HepG2 (cell line): ENCODE measurements around the gene SF3B5. TPM values are rescaled to one million over a fixed set of nuclear protein-coding genes. Genes with fewer than 3 reads are reported as not detected.

ENCODE experiments used
- CBX5 ChIP-seq: sonication (generic); formaldehyde crosslinking; IDR thresholded peaks from 2 replicates; pipeline ENCODE4 v1.4.0; 2020; ENCODE audit warnings: missing genetic modification reagents, borderline replicate concordance
- DNMT3B ChIP-seq: conservative IDR thresholded peaks from 2 replicates; pipeline ENCODE4 v1.6.1; 2016; ENCODE audit warnings: missing biosample characterization, control low read depth
- FOXK1 ChIP-seq: sonication (generic); formaldehyde crosslinking; IDR thresholded peaks from 2 replicates; pipeline ENCODE4 v1.4.0; 2020; ENCODE audit warnings: low read depth, missing genetic modification reagents, borderline replicate concordance
- KLF12 ChIP-seq: sonication (generic); formaldehyde crosslinking; IDR thresholded peaks from 2 replicates; pipeline ENCODE4 v1.4.0; 2020; ENCODE audit warnings: missing genetic modification reagents, borderline replicate concordance
- MATR3 ChIP-seq: sonication (generic); formaldehyde crosslinking; IDR thresholded peaks from 2 replicates; pipeline ENCODE4 v1.4.0; 2020; ENCODE audit warnings: missing genetic modification reagents
- MEF2D ChIP-seq: sonication (generic); formaldehyde crosslinking; IDR thresholded peaks from 2 replicates; pipeline ENCODE4 v1.5.1; 2020; ENCODE audit warnings: mild to moderate bottlenecking, missing genetic modification reagents
- RBM22 ChIP-seq: fragments of 200-400 bp; formaldehyde crosslinking; optimal IDR thresholded peaks from 2 replicates; pipeline ENCODE3; 2017; ENCODE audit warnings: mild to moderate bottlenecking, low read length, moderate library complexity
- RCOR2 ChIP-seq: IDR thresholded peaks from 2 replicates; pipeline ENCODE4 v1.6.1; 2016; ENCODE audit warnings: missing biosample characterization, missing genetic modification reagents
- TMF1 ChIP-seq: sonication (generic); formaldehyde crosslinking; IDR thresholded peaks from 2 replicates; pipeline ENCODE4 v1.8.1; 2022; ENCODE audit warnings: low read depth, missing genetic modification reagents
- ZBTB8A ChIP-seq: sonication (generic); formaldehyde crosslinking; IDR thresholded peaks from 2 replicates; pipeline ENCODE4 v1.4.0; 2020; ENCODE audit warnings: mild to moderate bottlenecking, low read depth, missing genetic modification reagents, borderline replicate concordance
- ZNF101 ChIP-seq: sonication (generic); formaldehyde crosslinking; IDR thresholded peaks from 2 replicates; pipeline ENCODE4 v1.4.0; 2020; ENCODE audit warnings: mild to moderate bottlenecking, low read depth, missing genetic modification reagents, borderline replicate concordance
- ZNF17 ChIP-seq: sonication (generic); formaldehyde crosslinking; IDR thresholded peaks from 2 replicates; pipeline ENCODE4 v1.5.0; 2020; ENCODE audit warnings: mild to moderate bottlenecking, missing genetic modification reagents
- ZNF34 ChIP-seq: sonication (generic); formaldehyde crosslinking; IDR thresholded peaks from 2 replicates; pipeline ENCODE4 v1.4.0; 2020; ENCODE audit warnings: mild to moderate bottlenecking, missing genetic modification reagents, borderline replicate concordance
- ZNF572 ChIP-seq: sonication (generic); formaldehyde crosslinking; IDR thresholded peaks from 2 replicates; pipeline ENCODE4 v1.5.1; 2020; ENCODE audit warnings: mild to moderate bottlenecking, missing genetic modification reagents
- ZNF674 ChIP-seq: sonication (generic); formaldehyde crosslinking; IDR thresholded peaks from 2 replicates; pipeline ENCODE4 v1.5.0; 2020; ENCODE audit warnings: low read depth, mild to moderate bottlenecking, missing genetic modification reagents
- ZNF776 ChIP-seq: sonication (generic); formaldehyde crosslinking; IDR thresholded peaks from 2 replicates; pipeline ENCODE4 v1.4.0; 2020; ENCODE audit warnings: mild to moderate bottlenecking, missing genetic modification reagents
- polyA plus RNA-seq, 8 experiments: library from polyadenylated mRNA; depleted of rRNA in 3 of 8; stranded (reverse) in 7 of 8; unstranded in 1 of 8; fragments of >200 nt; fragmentation: Illumina TruSeq in 4 of 8; extraction: Trizol in 4 of 8; gene quantifications; 2 replicates each; pipeline versions ENCODE4 v1.2.1 to v1.2.3, GENCODE V29; 2011 to 2016; ENCODE audit warnings: low read depth in 4 of 8, missing spikeins in 1 of 8, mixed read lengths in 1 of 8; ENCODE audit not compliant: insufficient read depth in 1 of 8
- total RNA-seq, 5 experiments: library from RNA; depleted of rRNA; stranded (reverse); fragments of >200 nt; fragmentation: Illumina TruSeq; extraction: Trizol; gene quantifications; 2 replicates each; pipeline ENCODE4 v1.2.3, GENCODE V29; 2016; ENCODE audit warnings: low read depth in 1 of 5
- TF ChIP-seq, protein P1 (sequence below): sonication (generic); formaldehyde crosslinking; IDR thresholded peaks from 2 replicates; pipeline ENCODE4 v1.8.1; 2023; ENCODE audit warnings: missing genetic modification reagents, mild to moderate bottlenecking, borderline replicate concordance
- TF ChIP-seq, protein P2 (sequence below): sonication (generic); formaldehyde crosslinking; IDR thresholded peaks from 2 replicates; pipeline ENCODE4 v1.4.0; 2020; ENCODE audit warnings: missing genetic modification reagents
- TF ChIP-seq, protein P3 (sequence below): sonication (generic); formaldehyde crosslinking; IDR thresholded peaks from 2 replicates; pipeline ENCODE4 v1.4.0; 2020; ENCODE audit warnings: missing genetic modification reagents, low read depth, mild to moderate bottlenecking, borderline replicate concordance
- TF ChIP-seq, protein P4 (sequence below): sonication (generic); formaldehyde crosslinking; IDR thresholded peaks from 2 replicates; pipeline ENCODE4 v1.5.1; 2020; ENCODE audit warnings: mild to moderate bottlenecking, missing genetic modification reagents, borderline replicate concordance
- TF ChIP-seq, protein P5 (sequence below): IDR thresholded peaks from 2 replicates; pipeline ENCODE4 v1.6.1; 2016; ENCODE audit warnings: mild to moderate bottlenecking, missing biosample characterization, missing genetic modification reagents
- TF ChIP-seq, protein P6 (sequence below): IDR thresholded peaks from 2 replicates; pipeline ENCODE4 v1.6.1; 2018; ENCODE audit warnings: missing genetic modification reagents, mild to moderate bottlenecking, missing compliant biosample characterization
- TF ChIP-seq, protein P7 (sequence below): sonication (generic); formaldehyde crosslinking; IDR thresholded peaks from 2 replicates; pipeline ENCODE4 v1.5.0; 2020; ENCODE audit warnings: missing genetic modification reagents

The SF3B5 gene
- total and polyA plus RNA-seq, 2 of the 13 experiments (the other 11 are each of a cell fraction or from before 2014, with no cell fraction given) = 263 to 292 TPM

DNA sequence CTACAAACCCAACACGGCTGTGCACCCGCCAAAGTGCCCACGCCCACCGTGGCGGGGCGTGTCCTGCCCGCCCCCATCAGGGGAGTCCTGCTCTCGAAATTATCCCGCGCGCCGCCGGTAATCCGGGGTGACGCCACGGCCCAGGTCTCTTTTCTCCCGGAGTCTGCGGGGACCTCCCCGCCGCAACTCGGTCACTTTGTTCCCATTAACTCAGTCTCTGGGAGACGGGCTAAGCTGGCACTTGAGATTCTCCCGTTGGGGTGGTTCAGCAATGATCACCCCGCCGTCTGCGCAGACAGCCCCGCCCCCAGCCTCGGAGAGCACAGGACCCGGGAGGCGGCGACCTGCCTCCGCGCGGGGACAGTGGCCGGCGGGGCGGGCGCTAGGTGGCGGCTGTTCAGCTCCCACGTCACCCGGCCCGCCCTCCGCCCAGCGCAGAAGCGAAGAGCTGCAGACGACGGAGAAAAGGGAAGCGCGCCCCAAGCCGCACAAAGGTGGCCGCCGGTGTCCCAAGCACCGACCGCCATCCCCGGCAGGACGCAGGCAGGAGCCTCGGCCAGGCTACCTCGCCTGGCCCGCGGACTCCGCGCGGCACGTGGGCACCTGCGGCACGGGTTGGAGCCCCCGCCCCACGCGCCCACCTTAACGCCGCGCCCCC lies 31.5 kb downstream of the SF3B5 start (continued):
- TF ChIP-seq, protein P1, sequence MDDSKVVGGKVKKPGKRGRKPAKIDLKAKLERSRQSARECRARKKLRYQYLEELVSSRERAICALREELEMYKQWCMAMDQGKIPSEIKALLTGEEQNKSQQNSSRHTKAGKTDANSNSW = no peak
- TF ChIP-seq DNMT3B (CRISPR knock-in tag) = 0 out of 2 replicates have a peak, but pooled peaks have one; percentile 61
- TF ChIP-seq, protein P2, sequence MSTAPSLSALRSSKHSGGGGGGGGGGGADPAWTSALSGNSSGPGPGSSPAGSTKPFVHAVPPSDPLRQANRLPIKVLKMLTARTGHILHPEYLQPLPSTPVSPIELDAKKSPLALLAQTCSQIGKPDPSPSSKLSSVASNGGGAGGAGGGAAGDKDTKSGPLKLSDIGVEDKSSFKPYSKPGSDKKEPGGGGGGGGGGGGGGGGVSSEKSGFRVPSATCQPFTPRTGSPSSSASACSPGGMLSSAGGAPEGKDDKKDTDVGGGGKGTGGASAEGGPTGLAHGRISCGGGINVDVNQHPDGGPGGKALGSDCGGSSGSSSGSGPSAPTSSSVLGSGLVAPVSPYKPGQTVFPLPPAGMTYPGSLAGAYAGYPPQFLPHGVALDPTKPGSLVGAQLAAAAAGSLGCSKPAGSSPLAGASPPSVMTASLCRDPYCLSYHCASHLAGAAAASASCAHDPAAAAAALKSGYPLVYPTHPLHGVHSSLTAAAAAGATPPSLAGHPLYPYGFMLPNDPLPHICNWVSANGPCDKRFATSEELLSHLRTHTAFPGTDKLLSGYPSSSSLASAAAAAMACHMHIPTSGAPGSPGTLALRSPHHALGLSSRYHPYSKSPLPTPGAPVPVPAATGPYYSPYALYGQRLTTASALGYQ = no peak
- TF ChIP-seq ZNF572 (CRISPR knock-in tag) = no peak
- TF ChIP-seq, protein P3, sequence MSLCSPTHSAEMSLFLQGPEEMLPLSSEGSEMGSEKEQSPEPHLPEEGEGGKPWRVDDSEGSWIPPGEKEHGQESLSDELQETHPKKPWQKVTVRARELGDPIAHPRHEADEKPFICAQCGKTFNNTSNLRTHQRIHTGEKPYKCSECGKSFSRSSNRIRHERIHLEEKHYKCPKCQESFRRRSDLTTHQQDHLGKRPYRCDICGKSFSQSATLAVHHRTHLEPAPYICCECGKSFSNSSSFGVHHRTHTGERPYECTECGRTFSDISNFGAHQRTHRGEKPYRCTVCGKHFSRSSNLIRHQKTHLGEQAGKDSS (CRISPR knock-in tag) = 0 out of 2 replicates have a peak, but pooled peaks have one; percentile 11
- no peak for TF ChIP-seq ZNF674 (CRISPR knock-in tag)
- no peak for TF ChIP-seq CBX5 (CRISPR knock-in tag)
- TF ChIP-seq, protein P4, sequence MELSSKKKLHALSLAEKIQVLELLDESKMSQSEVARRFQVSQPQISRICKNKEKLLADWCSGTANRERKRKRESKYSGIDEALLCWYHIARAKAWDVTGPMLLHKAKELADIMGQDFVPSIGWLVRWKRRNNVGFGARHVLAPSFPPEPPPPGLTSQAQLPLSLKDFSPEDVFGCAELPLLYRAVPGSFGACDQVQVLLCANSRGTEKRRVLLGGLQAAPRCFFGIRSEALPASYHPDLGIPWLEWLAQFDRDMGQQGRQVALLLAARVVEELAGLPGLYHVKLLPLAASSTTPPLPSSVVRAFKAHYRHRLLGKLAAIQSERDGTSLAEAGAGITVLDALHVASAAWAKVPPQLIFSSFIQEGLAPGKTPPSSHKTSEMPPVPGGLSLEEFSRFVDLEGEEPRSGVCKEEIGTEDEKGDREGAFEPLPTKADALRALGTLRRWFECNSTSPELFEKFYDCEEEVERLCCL (CRISPR knock-in tag) = no peak
- peak; percentile 22; the same call in 1 of the 2 replicates for TF ChIP-seq ZNF776
- no peak for TF ChIP-seq ZNF34 (CRISPR knock-in tag)
- no peak for TF ChIP-seq ZBTB8A (CRISPR knock-in tag)
- TF ChIP-seq MEF2D (CRISPR knock-in tag) = no peak
- TF ChIP-seq, protein P5, sequence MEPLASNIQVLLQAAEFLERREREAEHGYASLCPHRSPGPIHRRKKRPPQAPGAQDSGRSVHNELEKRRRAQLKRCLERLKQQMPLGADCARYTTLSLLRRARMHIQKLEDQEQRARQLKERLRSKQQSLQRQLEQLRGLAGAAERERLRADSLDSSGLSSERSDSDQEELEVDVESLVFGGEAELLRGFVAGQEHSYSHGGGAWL (CRISPR knock-in tag) = peak; percentile 59
- TF ChIP-seq ZNF101 (CRISPR knock-in tag) = no peak
- peak; percentile 76; the same call in 1 of the 2 replicates for TF ChIP-seq KLF12
- TF ChIP-seq TMF1 (CRISPR knock-in tag) = no peak
- no peak for TF ChIP-seq ZNF17 (CRISPR knock-in tag)
- no peak for TF ChIP-seq MATR3 (CRISPR knock-in tag)
- no peak for TF ChIP-seq RBM22
- TF ChIP-seq, protein P6, sequence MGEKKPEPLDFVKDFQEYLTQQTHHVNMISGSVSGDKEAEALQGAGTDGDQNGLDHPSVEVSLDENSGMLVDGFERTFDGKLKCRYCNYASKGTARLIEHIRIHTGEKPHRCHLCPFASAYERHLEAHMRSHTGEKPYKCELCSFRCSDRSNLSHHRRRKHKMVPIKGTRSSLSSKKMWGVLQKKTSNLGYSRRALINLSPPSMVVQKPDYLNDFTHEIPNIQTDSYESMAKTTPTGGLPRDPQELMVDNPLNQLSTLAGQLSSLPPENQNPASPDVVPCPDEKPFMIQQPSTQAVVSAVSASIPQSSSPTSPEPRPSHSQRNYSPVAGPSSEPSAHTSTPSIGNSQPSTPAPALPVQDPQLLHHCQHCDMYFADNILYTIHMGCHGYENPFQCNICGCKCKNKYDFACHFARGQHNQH (CRISPR knock-in tag) = no peak
- no peak; the same call in 1 of the 2 replicates for TF ChIP-seq FOXK1
- TF ChIP-seq RCOR2 (CRISPR knock-in tag) = no peak
- TF ChIP-seq, protein P7, sequence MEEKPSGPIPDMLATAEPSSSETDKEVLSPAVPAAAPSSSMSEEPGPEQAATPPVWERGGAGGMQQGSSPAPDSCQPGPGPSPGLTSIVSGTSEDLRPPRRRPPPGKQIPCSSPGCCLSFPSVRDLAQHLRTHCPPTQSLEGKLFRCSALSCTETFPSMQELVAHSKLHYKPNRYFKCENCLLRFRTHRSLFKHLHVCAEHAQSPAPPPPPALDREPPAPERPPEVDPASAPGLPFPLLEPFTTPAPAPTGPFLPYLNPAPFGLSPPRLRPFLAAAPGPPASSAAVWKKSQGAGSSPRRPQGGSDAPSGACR (CRISPR knock-in tag) = no peak; the same call in 1 of the 2 replicates
